Inflammatory macrophage treated with lipopolysaccharide for 1 hour (primary cell): Measurements from ENCODE around the gene TMEM208.
A peak's percentile ranks its signal among the peaks of the same experiment; 100 is the strongest.

ENCODE experiments used
- DNase-seq, 2 donors: peaks; one replicate each; pipeline ENCODE4 v3.0.0-alpha.2; 2020 to 2022

The TMEM208 gene

GRCh38 chr16:67226804-67227566, at the start of gene TMEM208:
Gene TMEM208, plus strand, starts transcription at chr16:67227130. Its CDS starts 89 bp downstream, at chr16:67227219.
- DNase-seq = peak; percentile 98 to 100

GRCh38 chr16:67177743-67178699, 48.9 kb upstream of the TMEM208 start:
- peak in 1 of 2 donors; percentile 31 for DNase-seq

GRCh38 chr16:67179421-67180080, 47.4 kb upstream of the TMEM208 start:
- DNase-seq = no peak

- no peak for DNase-seq
Measured at GRCh38 chr16:67180166-67180565, 46.8 kb upstream of the TMEM208 start.

DNA sequence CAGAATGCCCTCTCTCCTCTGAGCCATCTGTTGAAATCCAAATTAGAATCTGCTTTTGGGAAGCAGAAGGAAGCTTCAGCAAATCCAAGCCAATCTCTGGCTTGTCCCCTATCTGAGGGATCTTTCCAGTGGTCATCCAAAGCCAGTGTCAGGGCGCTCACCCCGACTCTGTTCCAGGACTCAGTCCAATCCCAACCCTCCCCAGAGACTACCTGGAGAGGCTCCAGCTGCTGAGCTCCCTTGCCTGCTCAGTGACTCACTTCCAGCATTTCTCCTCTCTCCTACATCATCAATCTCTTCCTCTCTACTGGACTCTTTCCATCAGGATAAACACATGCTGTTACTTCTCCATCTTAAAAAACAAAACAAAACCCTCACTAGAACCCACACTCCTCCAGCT, 45.6 kb upstream of the TMEM208 start:
- DNase-seq = peak in 1 of 2 donors; percentile 24

DNA sequence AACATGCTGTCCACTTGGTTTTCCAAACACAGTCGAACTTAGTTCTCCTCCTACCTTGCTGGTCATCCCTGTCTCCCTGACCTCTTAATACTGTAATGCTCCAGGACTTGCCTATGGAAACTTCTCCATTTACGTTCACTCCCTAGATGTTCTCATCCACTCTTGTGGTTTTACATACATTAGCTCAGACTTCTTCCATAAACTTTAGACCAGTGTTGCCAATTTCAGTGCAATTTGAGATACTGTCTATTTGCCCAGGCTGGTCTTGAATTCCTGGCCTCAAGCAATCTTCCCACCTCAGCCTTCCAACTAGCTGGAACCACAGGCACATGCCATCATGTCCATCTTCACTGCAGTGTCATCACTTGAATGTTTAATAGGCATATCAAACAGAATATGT, 44.6 kb upstream of the TMEM208 start:
- no peak for DNase-seq

- no peak for DNase-seq
Measured at GRCh38 chr16:67183284-67183626, 43.7 kb upstream of the TMEM208 start.

DNA sequence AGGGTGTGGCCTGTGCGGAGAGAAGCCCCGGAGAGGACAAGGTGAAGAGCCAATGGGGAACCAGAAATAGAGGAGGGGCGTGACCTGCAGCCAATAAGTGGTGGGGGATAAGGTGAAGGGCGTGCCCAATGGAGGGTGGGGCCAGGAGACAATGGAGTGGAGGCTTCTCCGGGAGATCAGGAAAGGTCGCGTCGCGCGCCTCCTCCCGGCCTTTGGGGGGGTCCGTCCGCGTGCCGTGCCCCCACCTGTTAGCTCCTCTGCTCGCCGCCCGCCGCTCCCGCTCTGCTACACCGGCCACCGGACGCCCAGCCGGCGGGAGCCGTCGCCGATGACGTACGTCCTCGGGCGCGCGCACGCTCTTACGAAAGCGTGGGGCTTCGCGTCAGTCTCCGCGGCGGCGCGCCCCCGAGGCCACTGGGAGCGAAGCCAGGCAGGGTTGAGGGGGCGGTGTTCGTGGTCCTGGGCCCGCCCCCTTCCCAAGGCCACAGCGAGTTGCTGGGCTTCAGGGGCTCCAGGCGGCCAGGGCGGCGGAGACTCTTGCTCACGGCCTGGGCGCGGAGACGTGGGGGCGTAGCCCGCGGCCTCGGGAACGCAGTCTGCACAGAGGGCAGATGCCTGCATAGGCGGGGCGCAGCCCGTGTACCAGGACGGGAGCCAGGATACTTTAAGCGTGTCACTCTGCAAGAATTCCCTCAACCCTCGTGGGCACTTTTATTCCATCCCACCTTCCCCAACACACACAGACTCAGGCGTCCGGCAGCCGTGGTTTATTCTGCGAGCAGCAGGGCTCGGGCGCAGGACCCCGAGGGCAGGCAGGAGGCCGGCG, 43.1 kb upstream of the TMEM208 start, which contains the start of gene MATCAP1:
TSS of gene MATCAP1 (minus strand) at position 337 of the 826 bp plus-strand sequence. CDS start 3,353 bp downstream, outside the sequence.
- DNase-seq = peak; percentile 96

GRCh38 chr16:67184453-67184994, 42.4 kb upstream of the TMEM208 start:
- no peak for DNase-seq

DNA sequence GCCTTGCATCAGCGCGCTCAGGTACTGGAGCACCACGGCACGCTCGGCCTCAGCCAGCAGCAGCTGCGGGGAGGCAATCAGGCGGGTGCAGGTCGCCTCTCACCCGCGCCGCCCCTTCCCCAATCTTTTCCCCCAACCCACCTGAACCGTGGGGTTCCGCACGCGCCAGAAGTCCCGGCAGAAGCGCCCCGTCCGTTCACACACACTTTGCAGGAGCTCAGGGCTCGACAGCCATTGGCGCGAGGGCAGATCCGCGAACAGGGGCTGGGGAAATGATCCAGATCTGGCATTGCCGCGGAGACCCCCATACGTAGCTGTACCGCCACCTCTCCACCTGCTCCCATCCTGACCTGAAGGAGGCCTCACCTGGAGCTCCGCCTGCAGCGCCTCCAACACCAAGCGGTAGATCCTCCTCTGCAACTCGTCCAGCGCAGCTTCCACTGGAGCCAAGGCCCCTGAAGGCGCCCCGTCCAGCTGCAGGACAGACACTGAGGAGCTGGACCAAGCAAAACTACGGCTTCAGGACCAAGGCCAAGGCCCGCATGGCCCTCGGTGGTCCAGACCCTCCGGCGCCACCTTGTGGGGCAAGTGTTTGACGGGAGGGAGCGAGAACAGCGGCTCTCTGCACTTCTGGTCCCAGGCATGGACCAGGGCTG, 41.8 kb upstream of the TMEM208 start:
- DNase-seq = peak; percentile 82 to 94

GRCh38 chr16:67185651-67186134, 41.2 kb upstream of the TMEM208 start:
- no peak for DNase-seq

DNA sequence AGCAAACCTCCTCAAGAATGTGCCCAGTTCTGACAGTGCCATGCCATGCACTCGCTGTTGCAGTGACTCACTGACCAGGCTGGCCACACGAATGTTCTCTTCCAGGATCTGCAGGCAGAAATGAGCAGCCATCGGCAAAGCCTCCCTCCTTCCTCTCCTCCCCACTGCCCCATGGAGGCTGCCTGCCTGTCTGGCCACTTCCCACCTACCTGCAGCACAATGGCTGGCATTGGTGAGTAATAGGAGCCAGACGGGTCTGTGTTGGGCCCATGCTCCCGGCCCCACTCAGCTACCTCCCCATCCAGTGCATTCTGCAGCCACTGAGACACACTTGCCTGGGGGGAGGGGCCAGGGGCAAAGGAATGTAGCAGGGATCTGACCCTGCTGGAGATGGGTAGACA, 40.4 kb upstream of the TMEM208 start:
- DNase-seq = no peak

- DNase-seq = no peak
Measured at GRCh38 chr16:67187175-67187890, 39.6 kb upstream of the TMEM208 start.

DNA sequence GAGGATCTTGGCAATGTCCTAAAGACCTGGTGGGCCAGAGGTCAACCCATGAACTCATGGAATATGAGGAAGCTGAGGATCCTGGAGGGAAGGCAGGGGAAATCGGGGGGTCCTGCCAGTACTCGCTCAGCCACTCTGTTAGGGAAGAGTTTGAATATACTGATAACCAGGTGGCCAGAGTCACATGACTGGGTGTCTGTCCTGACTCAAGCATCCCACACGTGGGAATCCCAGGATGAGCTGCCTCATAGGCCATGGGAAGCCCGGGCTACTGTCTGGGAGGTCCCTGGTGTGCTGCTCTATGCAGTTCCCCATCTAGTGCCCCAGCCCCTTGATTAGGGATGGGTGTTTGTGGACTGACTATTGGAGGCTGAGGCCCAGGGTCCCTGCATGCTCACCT, 38.6 kb upstream of the TMEM208 start:
- DNase-seq = peak; percentile 37 to 80

- DNase-seq = no peak
Measured at GRCh38 chr16:67188798-67189197, 38.1 kb upstream of the TMEM208 start.

DNA sequence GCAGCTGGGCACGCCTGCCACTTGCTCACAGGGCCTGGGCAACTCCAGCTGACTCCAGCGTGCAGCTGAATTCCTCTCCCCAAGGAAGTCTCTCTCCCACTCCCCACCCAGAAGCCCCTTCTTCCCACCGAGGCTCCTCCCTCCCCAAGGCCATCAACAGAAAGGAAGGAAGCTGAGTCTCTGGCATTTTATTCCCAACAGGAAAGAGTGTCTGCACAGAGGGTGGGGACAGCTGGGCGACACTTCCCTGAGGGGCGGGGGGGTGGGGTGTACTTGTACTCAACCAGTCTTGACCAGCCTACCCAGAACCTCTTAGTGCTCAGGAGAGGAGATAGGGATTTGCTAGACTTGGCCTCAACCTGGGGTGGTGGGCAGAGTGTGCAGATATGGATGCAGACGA, 36.9 kb upstream of the TMEM208 start, which contains the start of gene EXOC3L1:
TSS of gene EXOC3L1 (minus strand) at position 96 of the 400 bp plus-strand sequence. CDS start 460 bp downstream, outside the sequence.
- DNase-seq = no peak

DNA sequence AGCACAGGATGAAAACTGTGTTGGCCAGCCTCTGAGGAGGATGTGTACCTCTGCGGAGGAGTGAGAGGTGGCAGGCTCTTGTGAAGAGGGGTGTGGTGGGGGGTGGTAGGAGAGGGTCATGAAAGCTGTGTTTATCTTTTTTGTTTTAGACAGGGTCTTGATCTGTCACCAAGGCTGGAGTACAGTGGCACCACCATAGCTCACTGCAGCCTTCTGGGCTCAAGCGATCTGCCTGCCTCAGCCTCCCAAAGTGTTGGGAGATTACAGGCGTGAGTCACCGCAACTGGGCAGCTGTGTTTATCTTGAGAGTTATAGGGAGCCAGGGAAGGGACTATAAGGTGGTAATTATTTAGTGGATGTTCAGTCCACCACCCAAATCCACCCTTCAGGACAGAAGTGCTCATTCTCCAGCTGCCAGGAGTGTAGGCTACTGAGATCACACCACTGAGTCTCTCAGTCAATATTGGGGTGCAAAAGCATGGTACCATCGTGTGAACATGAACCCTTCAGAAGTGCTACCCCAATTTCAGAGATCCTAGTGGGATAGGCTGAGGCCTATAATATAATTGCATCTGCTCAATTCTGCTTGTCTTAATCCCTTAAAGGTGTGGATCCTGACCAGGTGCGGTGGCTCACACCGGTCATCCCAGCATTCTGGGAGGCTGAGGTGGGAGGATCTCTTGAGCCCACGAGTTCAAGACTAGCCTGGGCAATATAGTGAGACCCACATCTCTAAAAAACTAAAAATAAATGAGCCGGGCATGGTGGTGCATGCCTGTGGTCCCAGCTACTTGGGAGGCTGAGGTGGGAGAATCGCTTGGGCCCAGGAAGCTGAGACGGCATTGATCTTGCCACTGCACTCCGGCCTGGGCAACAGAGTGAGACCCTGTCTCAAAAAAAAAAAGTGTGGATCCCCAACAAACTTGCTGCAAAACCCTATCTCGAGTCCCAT, 36.2 kb upstream of the TMEM208 start:
- no peak for DNase-seq

- no peak for DNase-seq
Measured at GRCh38 chr16:67191411-67191994, 35.4 kb upstream of the TMEM208 start.
